Stimulated activated CD4-positive, alpha-beta T cell treated with anti-CD3 and anti-CD28 coated beads, Interleukin-12 subunit alpha, Interleukin-12 subunit beta, amount 100 ng/mL, for 48 hours (primary cell): ENCODE measurements around the gene ARFRP1.
A peak's percentile ranks its signal among the peaks of the same experiment; 100 is the strongest.

ENCODE experiments used
- DNase-seq, 3 donors: peaks; one replicate each; pipeline ENCODE4 v3.0.0-alpha.2; 2020; ENCODE audit warnings: low read depth in 2 of 3, low spot score in 1 of 3

ARFRP1 gene

GRCh38 chr20:63692436-63693082 is 15.2 kb downstream of the ARFRP1 start:
- DNase-seq = no peak

GRCh38 chr20:63691711-63692435 is 15.9 kb downstream of the ARFRP1 start:
- DNase-seq = no peak

GRCh38 chr20:63690898-63691710 is 16.7 kb downstream of the ARFRP1 start:
- no peak for DNase-seq

- DNase-seq = no peak
Measured at GRCh38 chr20:63690003-63690897, 17.5 kb downstream of the ARFRP1 start.

- no peak for DNase-seq
Measured at GRCh38 chr20:63689046-63690002, 18.5 kb downstream of the ARFRP1 start.

- no peak for DNase-seq
Measured at GRCh38 chr20:63688228-63689045, 19.3 kb downstream of the ARFRP1 start.

GRCh38 chr20:63687419-63688178 is 20.2 kb downstream of the ARFRP1 start:
- DNase-seq = no peak

- peak; percentile 40 to 52 (median 47) for DNase-seq
Measured at GRCh38 chr20:63686492-63687321, 21.1 kb downstream of the ARFRP1 start.

- no peak for DNase-seq
Measured at GRCh38 chr20:63686094-63686491, 21.7 kb downstream of the ARFRP1 start.

- no peak for DNase-seq
Measured at GRCh38 chr20:63685269-63686026, 22.3 kb downstream of the ARFRP1 start.

GRCh38 chr20:63682384-63683139 is 25.2 kb downstream of the ARFRP1 start:
- DNase-seq = no peak

- DNase-seq = no peak
Measured at GRCh38 chr20:63681609-63682142, 26.1 kb downstream of the ARFRP1 start.

GRCh38 chr20:63680857-63681608 is 26.7 kb downstream of the ARFRP1 start:
- DNase-seq = no peak

GRCh38 chr20:63680427-63680826 is 27.3 kb downstream of the ARFRP1 start:
- DNase-seq = no peak

GRCh38 chr20:63679799-63680305 is 27.9 kb downstream of the ARFRP1 start:
- DNase-seq = no peak
